OCI-LY3 (cell line): ENCODE measurements around the gene SDE2.

Experiments
- CTCF ChIP-seq: fragments of 200-600, 300-600 bp; sonication (generic); IDR thresholded peaks from 2 replicates; pipeline ENCODE4 v1.5.1; 2014; ENCODE audit warnings: antibody characterized with exemption, low read length, low read depth
- EZH2phosphoT487 ChIP-seq: fragments of 200-600 bp; shearing (Covaris generic); IDR thresholded peaks from 2 replicates; pipeline ENCODE4 v1.6.1; 2018; ENCODE audit warnings: antibody characterized with exemption, mixed run types, low read depth

DNA sequence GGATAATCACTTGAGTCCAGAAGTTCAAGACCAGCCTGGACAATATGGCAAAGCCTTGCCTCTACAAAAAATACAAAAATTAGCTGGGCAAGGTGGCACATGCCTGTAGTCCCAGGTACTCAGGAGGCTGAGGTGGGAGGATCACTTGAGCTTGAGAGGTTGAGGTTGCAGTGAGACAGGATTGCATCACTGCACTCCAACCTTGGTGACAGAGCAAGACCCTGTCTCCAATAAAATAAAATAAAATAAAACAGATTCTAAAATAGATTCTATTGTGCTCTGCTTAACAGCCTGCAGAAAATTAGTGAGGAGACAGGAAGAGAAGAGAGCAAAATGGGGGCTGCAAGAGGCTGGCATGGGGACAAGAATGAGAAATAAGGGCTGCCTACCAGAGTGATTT is 7.5 kb upstream of the SDE2 start:
- TF ChIP-seq CTCF, result no peak
- TF ChIP-seq EZH2phosphoT487, result no peak
